H1 (cell line): ENCODE results near the gene PROX2. TPM values are rescaled to one million over a fixed set of nuclear protein-coding genes. Genes with fewer than 3 reads are reported as not detected.

ENCODE experiments used
- CTCF ChIA-PET: fragments of 300-600 bp; sonication (Branson Sonifier 250); formaldehyde crosslinking; loops from one replicate; lab custom pipeline; 2021; ENCODE audit not compliant: partially characterized antibody; lab: Charles Lee
- POLR2A ChIA-PET: fragments of 300-600 bp; sonication (Branson Sonifier 250); formaldehyde crosslinking; loops from one replicate; lab custom pipeline; 2021; ENCODE audit warnings: inconsistent platforms; ENCODE audit not compliant: partially characterized antibody; lab: Charles Lee
- DNase-seq, 2 experiments: peaks; one replicate each; pipeline versions ENCODE4 v3.0.0 to v3.0.0-alpha.2; 2010 to 2022; ENCODE audit warnings: low spot score in 2 of 2, low read depth in 1 of 2, mixed read lengths in 1 of 2
- FAIRE-seq: peaks from 2 replicates; lab custom pipeline; 2011; peaks lifted over from hg19 to GRCh38; lab: Jason Lieb, UNC
- H2AFZ ChIP-seq: 2 replicates; pipeline ENCODE4 v1.8.1; 2012; ENCODE audit warnings: low read length, inconsistent platforms
- H2AK5ac ChIP-seq: 2 replicates; pipeline ENCODE4 v1.6.1; 2013; ENCODE audit warnings: low read depth, low read length
- H2BK120ac ChIP-seq: replicated peaks from 2 replicates; pipeline ENCODE3; 2013; ENCODE audit warnings: low read depth, low read length, inconsistent platforms
- H2BK12ac ChIP-seq: 2 replicates; pipeline ENCODE4 v1.6.1; 2013; ENCODE audit warnings: low read depth, low read length
- H2BK15ac ChIP-seq: 2 replicates; pipeline ENCODE4 v1.6.1; 2013; ENCODE audit warnings: low read length
- H2BK20ac ChIP-seq: 2 replicates; pipeline ENCODE4 v1.6.1; 2013; ENCODE audit warnings: low read length
- H2BK5ac ChIP-seq: 2 replicates; pipeline ENCODE4 v1.6.1; 2013; ENCODE audit warnings: low read depth, low read length
- H3K14ac ChIP-seq: 2 replicates; pipeline ENCODE4 v1.6.1; 2013; ENCODE audit warnings: inconsistent platforms; ENCODE audit not compliant: insufficient read length
- H3K18ac ChIP-seq: 2 replicates; pipeline ENCODE4 v1.6.1; 2013; ENCODE audit warnings: low read length; ENCODE audit errors: extremely low read depth
- H3K23ac ChIP-seq: 2 replicates; pipeline ENCODE4 v1.6.1; 2013; ENCODE audit warnings: inconsistent platforms; ENCODE audit not compliant: insufficient read length
- H3K23me2 ChIP-seq: 2 replicates; pipeline ENCODE4 v1.6.1; 2013; ENCODE audit warnings: low read depth, low read length
- H3K27ac ChIP-seq: 2 replicates; pipeline ENCODE4 v1.6.1; 2011; ENCODE audit warnings: low read depth, low read length, inconsistent platforms
- H3K27me3 ChIP-seq, 4 experiments: replicated peaks in 1 of 4; 1 replicate in 1 of 4; 2 replicates in 3 of 4; pipeline versions ENCODE4 v1.6.1 to v1.8.1; 2011 to 2013; ENCODE audit warnings: low read length in 3 of 4, mild to moderate bottlenecking in 3 of 4, inconsistent platforms in 2 of 4, mixed read lengths in 2 of 4, moderate library complexity in 1 of 4; ENCODE audit not compliant: control insufficient read depth in 3 of 4, insufficient read depth in 3 of 4; ENCODE audit errors: extremely low read depth in 1 of 4
- H3K36me3 ChIP-seq, 4 experiments: 2 replicates each; pipeline versions ENCODE4 v1.6.1 to v1.8.1; 2011 to 2013; ENCODE audit warnings: mild to moderate bottlenecking in 4 of 4, low read length in 3 of 4, moderate library complexity in 2 of 4, control low read depth in 1 of 4, inconsistent platforms in 1 of 4; ENCODE audit not compliant: insufficient read depth in 4 of 4, control insufficient read depth in 2 of 4
- H3K4ac ChIP-seq: replicated peaks from 2 replicates; pipeline ENCODE3; 2013; ENCODE audit warnings: low read length, low read depth, mixed read lengths, inconsistent platforms; ENCODE audit not compliant: insufficient read length
- H3K4me1 ChIP-seq, 4 experiments: replicated peaks in 1 of 4; 1 replicate in 1 of 4; 2 replicates in 3 of 4; pipeline versions ENCODE4 v1.6.1 to v1.8.1; 2011 to 2013; ENCODE audit warnings: low read length in 3 of 4, inconsistent platforms in 2 of 4, mixed read lengths in 1 of 4; ENCODE audit not compliant: insufficient read depth in 4 of 4, control insufficient read depth in 3 of 4
- H3K4me2 ChIP-seq, 2 experiments: 2 replicates each; pipeline versions ENCODE4 v1.6.1 to v1.8.1; 2011 to 2013; ENCODE audit warnings: low read depth in 2 of 2, low read length in 2 of 2, control low read depth in 1 of 2, inconsistent platforms in 1 of 2, mild to moderate bottlenecking in 1 of 2; ENCODE audit not compliant: insufficient read depth in 1 of 2
- H3K4me3 ChIP-seq, 4 experiments: fragments of 200-600, 300-600 bp in 1 of 4; sonication (generic), shearing (Covaris generic), sonication (Bioruptor Twin) in 1 of 4; 2 replicates each; pipeline versions ENCODE4 v1.5.1 to v1.8.1; 2011 to 2016; ENCODE audit warnings: low read length in 4 of 4, low read depth in 3 of 4, control low read depth in 2 of 4, inconsistent platforms in 2 of 4, mild to moderate bottlenecking in 2 of 4, mixed read lengths in 1 of 4, moderate library complexity in 1 of 4; ENCODE audit not compliant: insufficient read depth in 2 of 4; ENCODE audit errors: extremely low read depth in 1 of 4
- H3K56ac ChIP-seq: replicated peaks from 2 replicates; pipeline ENCODE3; 2013; ENCODE audit warnings: low read depth, mild to moderate bottlenecking, mixed read lengths, low read length, inconsistent platforms; ENCODE audit not compliant: insufficient read length
- H3K79me1 ChIP-seq: 2 replicates; pipeline ENCODE4 v1.6.1; 2013; ENCODE audit warnings: low read depth, low read length, control low read depth
- H3K79me2 ChIP-seq, 2 experiments: 2 replicates each; pipeline versions ENCODE4 v1.6.1 to v1.8.1; 2012 to 2013; ENCODE audit warnings: low read length in 2 of 2, mild to moderate bottlenecking in 2 of 2, inconsistent platforms in 1 of 2; ENCODE audit not compliant: insufficient read depth in 2 of 2, control insufficient read depth in 1 of 2
- H3K9ac ChIP-seq, 4 experiments: replicated peaks in 1 of 4; 1 replicate in 1 of 4; 2 replicates in 3 of 4; pipeline versions ENCODE4 v1.6.1 to v1.8.1; 2011 to 2013; ENCODE audit warnings: low read depth in 3 of 4, low read length in 3 of 4, control low read depth in 2 of 4, mild to moderate bottlenecking in 2 of 4, moderate library complexity in 2 of 4, inconsistent platforms in 1 of 4; ENCODE audit errors: extremely low read depth in 1 of 4
- H3K9me3 ChIP-seq, 2 experiments: 2 replicates each; pipeline versions ENCODE4 v1.6.1 to v1.8.1; 2012 to 2013; ENCODE audit warnings: mild to moderate bottlenecking in 2 of 2, moderate library complexity in 2 of 2, control low read depth in 1 of 2, inconsistent platforms in 1 of 2, low read depth in 1 of 2, low read length in 1 of 2, mixed read lengths in 1 of 2; ENCODE audit not compliant: insufficient read depth in 2 of 2
- H4K20me1 ChIP-seq, 2 experiments: replicated peaks in 1 of 2; 2 replicates each; pipeline versions ENCODE3 to v1.8.1; 2011 to 2013; ENCODE audit warnings: inconsistent platforms in 2 of 2, low read length in 2 of 2, mild to moderate bottlenecking in 1 of 2; ENCODE audit not compliant: insufficient read depth in 2 of 2, control insufficient read depth in 1 of 2
- H4K5ac ChIP-seq: 2 replicates; pipeline ENCODE4 v1.6.1; 2013; ENCODE audit warnings: low read length, low read depth, mixed read lengths, inconsistent platforms; ENCODE audit not compliant: insufficient read length
- H4K8ac ChIP-seq: 2 replicates; pipeline ENCODE4 v1.8.0; 2013; ENCODE audit warnings: mild to moderate bottlenecking, moderate library complexity, low read length, inconsistent platforms; ENCODE audit not compliant: insufficient read depth; ENCODE audit errors: extremely low read depth
- H4K91ac ChIP-seq: replicated peaks from 2 replicates; pipeline ENCODE3; 2013; ENCODE audit warnings: low read length, mixed read lengths, inconsistent platforms; ENCODE audit not compliant: insufficient read length
- KDM1A ChIP-seq: fragments of 200-600, 300-600 bp; sonication (generic); IDR thresholded peaks from 2 replicates; pipeline ENCODE4 v1.7.1; 2016; ENCODE audit warnings: mild to moderate bottlenecking, low read length, borderline replicate concordance
- WGBS, 2 experiments: shearing (Covaris generic) in 1 of 2; methylation state at CpG; one replicate each; pipeline versions ENCODE4 v1.1.6 to v1.1.7; 2013 to 2015; ENCODE audit warnings: low lambda C conversion rate in 2 of 2, mixed read lengths in 2 of 2, inconsistent platforms in 1 of 2, low coverage in 1 of 2, missing lambda C conversion rate in 1 of 2; ENCODE audit not compliant: insufficient replicate concordance in 2 of 2, insufficient coverage in 1 of 2, insufficient read length in 1 of 2; ENCODE audit errors: extremely low coverage in 1 of 2, missing lambda C conversion rate in 1 of 2; 5-methylcytosine and 5-hydroxymethylcytosine counted together
- polyA plus RNA-seq, 7 experiments: library from polyadenylated mRNA; depleted of rRNA in 3 of 7; stranded (reverse) in 5 of 7; unstranded in 2 of 7; fragments of >200 nt in 5 of 7; fragments of 200-250 nt in 2 of 7; gene quantifications; 1 replicate in 5 of 7; 2 replicates in 1 of 7; 4 replicates in 1 of 7; pipeline versions ENCODE4 v1.2.1 to v1.2.3, GENCODE V29; 2011 to 2013; ENCODE audit warnings: missing spikeins in 2 of 7, mixed read lengths in 2 of 7
- total RNA-seq: library from RNA; stranded (reverse); fragmentation: NEBNext Ultra II Directional; extraction: Animal tissue kit (Norgen Biotek cat#: 25700); gene quantifications from 2 replicates; pipeline ENCODE4 v1.2.1, GENCODE V29; 2021

PROX2 gene
- total and polyA plus RNA-seq, 2 of the 8 experiments (the other 6 are each of a cell fraction or from before 2014, with no cell fraction given), result 0.03 TPM; not detected in 1

DNA sequence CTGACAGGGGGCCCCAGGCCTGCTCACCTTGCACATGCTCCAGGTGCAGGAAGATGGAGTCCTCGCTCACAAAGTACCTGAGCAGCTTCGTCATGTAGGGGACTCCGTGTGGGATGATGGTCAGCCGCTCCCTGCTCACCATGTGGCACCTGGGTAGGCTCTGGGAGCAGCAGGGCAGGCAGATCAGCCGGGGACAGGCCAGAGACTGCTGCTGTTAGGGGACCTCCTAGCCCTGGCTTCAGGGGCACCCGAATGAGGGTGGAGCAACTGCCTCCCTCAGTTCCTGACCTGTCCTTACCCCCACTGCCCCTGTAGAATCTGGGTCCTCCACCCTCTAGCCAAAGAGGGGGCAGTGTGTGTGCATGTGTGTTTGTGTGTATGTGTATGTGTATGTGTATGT is 35.3 kb upstream of the PROX2 start:
- no peak overlapping the region for H3K23ac ChIP-seq
- no peak overlapping the region for H3K14ac ChIP-seq
- no peaks in the 10 kb centered on the region for H3K36me3 ChIP-seq
- H4K5ac ChIP-seq, result no peak overlapping the region
- H2AK5ac ChIP-seq, result no peak overlapping the region
- H4K91ac ChIP-seq, result no peak overlapping the region
- no peak overlapping the region for H2BK5ac ChIP-seq
- POLR2A ChIA-PET, result interaction anchor here (0.6 to 3.9 kb wide), 9 partner anchors 9 to 215 kb away, joined by 3 to 16 read pairs (median 3); partner anchors contain the start of genes NEK9 and RPS6KL1
- H3K23me2 ChIP-seq, result no peaks in the 10 kb centered on the region
- no peak overlapping the region for H3K4me3 ChIP-seq
- no peak overlapping the region for H3K9ac ChIP-seq
- no peak overlapping the region for H3K4ac ChIP-seq
- H3K27ac ChIP-seq, result no peak overlapping the region
- peaks cover 0 to 3% of the 10 kb centered on the region in 2 experiments for H4K20me1 ChIP-seq
- 88% methylated on average over 6 of the region's 6 CpGs; no CpG with 5 or more reads in 1 of the 2 experiments for WGBS, 2 experiments
- no peak overlapping the region for H3K18ac ChIP-seq
- H2BK12ac ChIP-seq, result no peak overlapping the region
- CTCF ChIA-PET, result interaction anchor here (1.5 to 24.8 kb wide), 5 partner anchors 10 to 176 kb away, joined by 5 to 509 read pairs (median 98); partner anchors contain the start of genes PROX2 and RPS6KL1
- FAIRE-seq (no peak), DNase-seq (no peak)
- H3K9me3 ChIP-seq, result no peaks in the 10 kb centered on the region
- no peak overlapping the region for H3K56ac ChIP-seq
- H2BK120ac ChIP-seq, result no peak overlapping the region
- H3K4me2 ChIP-seq, result no peak overlapping the region
- no peaks in the 10 kb centered on the region for H3K27me3 ChIP-seq
- peak overlapping the region; percentile 17; the same call in 1 of the 2 replicates for H4K8ac ChIP-seq
- H3K79me1 ChIP-seq, result no peaks in the 10 kb centered on the region
- no peaks in the 10 kb centered on the region; a peak in 1 of 7 replicates for H3K4me1 ChIP-seq
- H3K79me2 ChIP-seq, result no peaks in the 10 kb centered on the region
- H2AFZ ChIP-seq, result no peak overlapping the region
- H2BK20ac ChIP-seq, result no peak overlapping the region
- H2BK15ac ChIP-seq, result no peak overlapping the region
- TF ChIP-seq KDM1A, result no peak
